CD4-positive, alpha-beta T cell treated with Interleukin-15 for 4 hours (primary cell): ENCODE measurements around the gene TAS2R1.

Experiments
- DNase-seq: peaks from one replicate; pipeline ENCODE4 v3.0.0-alpha.2; 2020; ENCODE audit warnings: low spot score

The TAS2R1 gene

GRCh38 chr5:9588254-9588653, 41.9 kb downstream of the TAS2R1 start:
- no peak for DNase-seq

GRCh38 chr5:9587135-9587534, 43.0 kb downstream of the TAS2R1 start:
- DNase-seq = no peak

GRCh38 chr5:9582406-9582805, 47.7 kb downstream of the TAS2R1 start:
- DNase-seq = no peak
